CD4-positive, alpha-beta T cell treated with Interleukin-2 at 100 ng/mL for 4 hours (primary cell): ENCODE measurements around the gene SORBS1.

Experiments
- DNase-seq: peaks from one replicate; pipeline ENCODE4 v3.0.0-alpha.2; 2020; ENCODE audit warnings: low spot score

Gene SORBS1

DNA sequence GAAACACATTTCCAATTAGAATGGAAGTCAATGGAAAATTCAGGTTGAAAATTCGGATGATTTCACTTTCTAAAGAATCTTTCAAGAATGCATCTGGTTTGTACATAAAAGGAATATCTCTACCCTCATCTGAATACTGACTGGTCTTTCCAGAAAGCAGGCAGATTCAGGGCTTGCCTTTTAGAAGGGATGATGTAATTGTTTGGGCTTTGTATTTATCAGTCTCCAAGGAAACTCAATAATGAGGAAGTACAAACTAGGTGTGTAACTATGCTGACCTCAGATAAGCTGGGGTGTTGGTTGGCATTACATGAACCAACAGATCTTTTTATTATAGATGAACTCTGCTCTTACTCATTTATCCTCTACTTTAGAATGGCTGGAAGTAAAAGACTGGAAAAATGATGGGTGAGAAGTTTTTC is 294.5 kb downstream of the SORBS1 start:
- DNase-seq: peak; percentile 14

GRCh38 chr10:95265572-95265971 is 295.6 kb downstream of the SORBS1 start:
- DNase-seq: no peak

- DNase-seq: no peak
Observed at GRCh38 chr10:95264227-95265051, 296.7 kb downstream of the SORBS1 start.

DNA sequence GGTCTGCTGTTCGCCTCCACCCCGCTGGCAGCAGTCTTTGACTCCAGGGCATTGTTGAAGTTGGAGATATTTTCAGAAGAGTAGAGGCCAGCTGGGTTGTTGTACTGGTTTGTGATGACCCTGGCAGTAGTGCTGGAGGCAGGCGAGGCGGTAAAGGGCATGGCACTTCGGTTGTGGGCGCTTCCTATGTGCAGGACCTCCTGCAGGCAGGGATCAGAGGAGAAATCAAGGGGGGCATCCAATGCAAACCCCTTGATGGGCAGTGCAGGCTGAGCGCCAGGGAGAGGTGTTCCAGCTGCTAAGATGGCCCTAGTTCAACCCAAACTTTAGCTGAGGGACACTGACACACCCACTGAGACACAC is 297.3 kb downstream of the SORBS1 start:
- no peak for DNase-seq

- DNase-seq: no peak
Observed at GRCh38 chr10:95262763-95263518, 298.2 kb downstream of the SORBS1 start.

- DNase-seq: no peak
Observed at GRCh38 chr10:95261926-95262325, 299.2 kb downstream of the SORBS1 start.
